Left lung (tissue), 10 donors: ENCODE results near the gene HSCB. TPM values are rescaled to one million over a fixed set of nuclear protein-coding genes. Genes with fewer than 3 reads are reported as not detected.

Experiments used
- ATAC-seq: fragments of 200-7000 bp; cut with Tn5 transposase; one replicate; pipeline ENCODE4 v1.9.1; 2020; ENCODE audit warnings: moderate library complexity
- DNase-seq, 4 donors: peaks; one replicate each; pipeline ENCODE4 v3.0.0-alpha.2; 2013 to 2020
- H3K27ac ChIP-seq, 2 donors: fragments of 200-600 bp; sonication (generic) in 1 of 2; one replicate each; pipeline versions ENCODE4 v1.5.0 to v1.8.0; 2020 to 2021
- H3K27me3 ChIP-seq, 2 donors: fragments of 200-600 bp; sonication (generic) in 1 of 2; one replicate each; pipeline versions ENCODE4 v1.5.0 to v1.8.0; 2020 to 2021
- H3K36me3 ChIP-seq, 2 donors: fragments of 200-600 bp; sonication (generic) in 1 of 2; one replicate each; pipeline versions ENCODE4 v1.5.0 to v1.8.0; 2020 to 2021
- H3K4me1 ChIP-seq, 2 donors: fragments of 200-600 bp; one replicate each; pipeline ENCODE4 v1.8.0; 2021
- H3K4me3 ChIP-seq, 2 donors: fragments of 200-600 bp; sonication (generic) in 1 of 2; one replicate each; pipeline versions ENCODE4 v1.5.0 to v1.8.0; 2020 to 2021; ENCODE audit warnings: mild to moderate bottlenecking in 1 of 2
- H3K9me3 ChIP-seq, 2 donors: fragments of 200-600 bp; sonication (generic) in 1 of 2; one replicate each; pipeline versions ENCODE4 v1.5.0 to v1.8.0; 2020 to 2021
- CTCF ChIP-seq, 2 donors: fragments of 200-600 bp; sonication (generic) in 1 of 2; IDR thresholded peaks; one replicate each; pipeline versions ENCODE4 v1.5.0 to v1.8.0; 2021; ENCODE audit warnings: antibody characterized with exemption in 2 of 2
- intact Hi-C, 2 donors: fragments of 100-400 bp; cut with DNase I; formaldehyde crosslinking; loops; one replicate each; pipeline versions ENCODE4 v1.11.2 to v1.14.2; 2022
- polyA plus RNA-seq, 6 donors: library from polyadenylated mRNA; unstranded; fragments of 120-200 nt; gene quantifications; one replicate each; pipeline ENCODE4 v1.2.1, GENCODE V29; 2013; ENCODE audit not compliant: insufficient read length in 6 of 6
- total RNA-seq, 2 donors: library from RNA; stranded (reverse); fragmentation: NEBNext Ultra II Directional; extraction: Animal tissue kit (Norgen Biotek cat#: 25700); gene quantifications; one replicate each; pipeline ENCODE4 v1.2.1, GENCODE V29; 2021
- donor health status: DM: no; HTN: yes; CAD: no.
- donor health status: DM: no; HTN: no; CAD: no.

Gene HSCB
- total and polyA plus RNA-seq, 8 donors, result 11.6 to 21.6 (median 20.5) TPM

- TF ChIP-seq CTCF (IDR thresholded peaks at IDR 0.05), result no peak
- Histone ChIP-seq H3K27me3 (no peaks in the 10 kb centered on the region), H3K27ac (no peak overlapping the region), H3K4me1 (peaks cover 16 to 31% of the 10 kb centered on the region in 2 donors), H3K4me3 (no peak overlapping the region), H3K36me3 (peaks cover 0 to 7% of the 10 kb centered on the region in 2 donors), H3K9me3 (no peaks in the 10 kb centered on the region)
- intact Hi-C loops, result no loop called here
- no peak for ATAC-seq
- no peak for DNase-seq
Observed at GRCh38 chr22:28714043-28714628, 27.7 kb upstream of the HSCB start.

GRCh38 chr22:28715611-28716010 lies 26.2 kb upstream of the HSCB start:
- peaks cover 8 to 21% of the 10 kb centered on the region in 2 donors for H3K4me1 ChIP-seq
- intact Hi-C loops, result no loop called here
- ATAC-seq (no peak), DNase-seq (no peak)
- H3K27me3 ChIP-seq, result no peaks in the 10 kb centered on the region
- H3K36me3 ChIP-seq, result peaks cover 0 to 7% of the 10 kb centered on the region in 2 donors
- H3K9me3 ChIP-seq, result no peaks in the 10 kb centered on the region
- TF ChIP-seq CTCF (IDR thresholded peaks at IDR 0.05), result no peak
- no peak overlapping the region for H3K4me3 ChIP-seq
- no peak overlapping the region for H3K27ac ChIP-seq

- intact Hi-C loops, result no loop called here
- no peaks in the 10 kb centered on the region for H3K27me3 ChIP-seq
- peaks cover 0 to 18% of the 10 kb centered on the region in 2 donors for H3K36me3 ChIP-seq
- H3K4me3 ChIP-seq, result no peak overlapping the region
- DNase-seq, result no peak
- no peak overlapping the region for H3K27ac ChIP-seq
- H3K4me1 ChIP-seq, result peaks cover 0 to 11% of the 10 kb centered on the region in 2 donors
- H3K9me3 ChIP-seq, result no peaks in the 10 kb centered on the region
- ATAC-seq, result no peak
- TF ChIP-seq CTCF (IDR thresholded peaks at IDR 0.05), result no peak
Observed at GRCh38 chr22:28716686-28717085, 25.2 kb upstream of the HSCB start.

GRCh38 chr22:28718044-28718443 lies 23.8 kb upstream of the HSCB start:
- TF ChIP-seq CTCF (IDR thresholded peaks at IDR 0.05), result no peak
- H3K4me1 ChIP-seq, result no peaks in the 10 kb centered on the region
- H3K27ac ChIP-seq, result no peak overlapping the region
- H3K4me3 ChIP-seq, result no peak overlapping the region
- no peaks in the 10 kb centered on the region for H3K27me3 ChIP-seq
- intact Hi-C loops, result no loop called here
- ATAC-seq (no peak), DNase-seq (no peak)
- H3K9me3 ChIP-seq, result no peaks in the 10 kb centered on the region
- H3K36me3 ChIP-seq, result peaks cover 0 to 32% of the 10 kb centered on the region in 2 donors

- Histone ChIP-seq H3K36me3 (peaks cover 0 to 45% of the 10 kb centered on the region in 2 donors), H3K27me3 (no peaks in the 10 kb centered on the region), H3K4me1 (no peaks in the 10 kb centered on the region), H3K4me3 (no peak overlapping the region), H3K27ac (no peak overlapping the region), H3K9me3 (no peaks in the 10 kb centered on the region)
- ATAC-seq, result no peak
- intact Hi-C loops, result no loop called here
- no peak for DNase-seq
- TF ChIP-seq CTCF (IDR thresholded peaks at IDR 0.05), result no peak
Observed at GRCh38 chr22:28728002-28728401, 13.8 kb upstream of the HSCB start.
